HepG2 (cell line): ENCODE measurements around the gene RNLS. TPM values are rescaled to one million over a fixed set of nuclear protein-coding genes. Genes with fewer than 3 reads are reported as not detected.

Experiments
- ATAC-seq: fragments of 200-7000 bp; cut with Tn5 transposase; 3 replicates; pipeline ENCODE4 v1.9.1; 2020; ENCODE audit warnings: mild to moderate bottlenecking, moderate library complexity
- BruUV-seq: library from RNA; stranded (reverse); fragments of 400-500 nt; replicated peaks from 2 replicates; lab custom pipeline; 2021; lab: Mats Ljungman, UMichigan
- CTCF ChIA-PET: fragments of 300-600 bp; formaldehyde crosslinking; extraction: SDS; loops from one replicate; lab custom pipeline; 2021; ENCODE audit warnings: low total read pairs, inconsistent platforms, low intra/inter-chr PET ratio; lab: Yijun Ruan, JAX
- POLR2A ChIA-PET: fragments of 350-600 bp; sonication (Branson Sonifier 250); formaldehyde crosslinking; loops from one replicate; lab custom pipeline; 2020; ENCODE audit warnings: antibody characterized with exemption, inconsistent platforms; lab: Yijun Ruan, JAX
- DNase-seq: peaks from one replicate; pipeline ENCODE4 v3.0.0-alpha.2; 2015; ENCODE audit warnings: low spot score
- FAIRE-seq: peaks from 3 replicates; lab custom pipeline; 2011; peaks lifted over from hg19 to GRCh38; lab: Jason Lieb, UNC
- H2AFZ ChIP-seq: one replicate; pipeline ENCODE4 v1.6.1; 2011; ENCODE audit warnings: low read length, inconsistent platforms
- H3K27ac ChIP-seq: fragments of 300-600 bp; 3 replicates; pipeline ENCODE4 v1.8.0; 2011; ENCODE audit warnings: mixed run types, mild to moderate bottlenecking, mixed read lengths, low read length, inconsistent platforms; ENCODE audit not compliant: insufficient read depth; ENCODE audit errors: extremely low read length
- H3K27me3 ChIP-seq, 2 experiments: fragments of 200-600 bp in 1 of 2; 2 replicates in 1 of 2; 3 replicates in 1 of 2; pipeline versions ENCODE4 v1.6.0 to v1.8.0; 2011; ENCODE audit warnings: low read length in 2 of 2, mild to moderate bottlenecking in 2 of 2, moderate library complexity in 2 of 2, inconsistent platforms in 1 of 2; ENCODE audit not compliant: insufficient read depth in 2 of 2, control insufficient read depth in 1 of 2
- H3K36me3 ChIP-seq, 2 experiments: fragments of 200-600 bp in 1 of 2; replicated peaks in 1 of 2; 2 replicates in 1 of 2; 3 replicates in 1 of 2; pipeline versions ENCODE4 v1.5.1 to v1.8.0; 2011; ENCODE audit warnings: low read length in 2 of 2, inconsistent platforms in 1 of 2; ENCODE audit not compliant: insufficient read depth in 2 of 2, control insufficient read depth in 1 of 2
- H3K4me1 ChIP-seq: 2 replicates; pipeline ENCODE4 v1.5.1; 2012; ENCODE audit warnings: low read length, inconsistent platforms; ENCODE audit not compliant: insufficient read depth
- H3K4me2 ChIP-seq: 2 replicates; pipeline ENCODE4 v1.6.0; 2011; ENCODE audit warnings: low read depth, low read length, inconsistent platforms
- H3K4me3 ChIP-seq, 3 experiments: fragments of 200-600 bp in 1 of 3; sonication (generic), shearing (Covaris generic) in 1 of 3; replicated peaks in 1 of 3; 2 replicates each; pipeline ENCODE4 v1.5.1; 2011 to 2016; ENCODE audit warnings: low read length in 3 of 3, inconsistent platforms in 2 of 3, low read depth in 2 of 3, mild to moderate bottlenecking in 2 of 3, control low read depth in 1 of 3, mixed read lengths in 1 of 3; ENCODE audit not compliant: insufficient read depth in 1 of 3
- H3K79me2 ChIP-seq: one replicate; pipeline ENCODE4 v1.6.1; 2011; ENCODE audit warnings: low read length, inconsistent platforms; ENCODE audit not compliant: insufficient read depth
- H3K9ac ChIP-seq: 2 replicates; pipeline ENCODE4 v1.6.0; 2011; ENCODE audit warnings: mild to moderate bottlenecking, low read depth, low read length, inconsistent platforms; ENCODE audit not compliant: insufficient read depth
- H3K9me3 ChIP-seq: 2 replicates; pipeline ENCODE4 v1.5.1; 2012; ENCODE audit warnings: mild to moderate bottlenecking, low read length
- H4K20me1 ChIP-seq: 2 replicates; pipeline ENCODE4 v1.6.0; 2011; ENCODE audit warnings: inconsistent platforms, mild to moderate bottlenecking, low read length, moderate library complexity; ENCODE audit not compliant: insufficient read depth
- CEBPG ChIP-seq: IDR thresholded peaks from 2 replicates; pipeline ENCODE4 v1.6.1; 2016
- DMAP1 ChIP-seq: IDR thresholded peaks from 2 replicates; pipeline ENCODE4 v1.6.1; 2016
- EHMT2 ChIP-seq: fragments of 200-600 bp; sonication (generic); IDR thresholded peaks from 2 replicates; pipeline ENCODE4 v1.7.0; 2017; ENCODE audit warnings: antibody characterized with exemption, low read depth, low read length, borderline replicate concordance
- HNRNPLL ChIP-seq: fragments of 200-400 bp; formaldehyde crosslinking; IDR thresholded peaks from 2 replicates; pipeline ENCODE4 v1.6.1; 2017; ENCODE audit warnings: mild to moderate bottlenecking, low read depth, low read length; ENCODE audit not compliant: poor library complexity, severe bottlenecking
- JARID2 ChIP-seq: sonication (generic); formaldehyde crosslinking; IDR thresholded peaks from 2 replicates; pipeline ENCODE4 v1.8.1; 2023; ENCODE audit warnings: missing genetic modification reagents, inconsistent platforms; ENCODE audit not compliant: insufficient replicate concordance
- MIER2 ChIP-seq: IDR thresholded peaks from 2 replicates; pipeline ENCODE4 v1.6.1; 2016; ENCODE audit warnings: missing biosample characterization, missing genetic modification reagents
- SKI ChIP-seq: fragments of 450-650 bp; IDR thresholded peaks from one replicate; pipeline ENCODE4 v1.6.1; 2018; ENCODE audit warnings: mild to moderate bottlenecking; ENCODE audit not compliant: partially characterized antibody
- TP53 ChIP-seq: sonication (generic); formaldehyde crosslinking; conservative IDR thresholded peaks from 2 replicates; pipeline ENCODE4 v1.4.0; 2020; ENCODE audit warnings: missing genetic modification reagents
- ZNF234 ChIP-seq: sonication (generic); formaldehyde crosslinking; conservative IDR thresholded peaks from 2 replicates; pipeline ENCODE4 v1.5.1; 2020; ENCODE audit warnings: mild to moderate bottlenecking, missing genetic modification reagents
- ZNF235 ChIP-seq: sonication (generic); formaldehyde crosslinking; IDR thresholded peaks from 2 replicates; pipeline ENCODE4 v1.8.1; 2023; ENCODE audit warnings: mild to moderate bottlenecking, missing genetic modification reagents, borderline replicate concordance
- ZNF350 ChIP-seq: sonication (generic); formaldehyde crosslinking; IDR thresholded peaks from 2 replicates; pipeline ENCODE4 v1.4.0; 2020; ENCODE audit warnings: mild to moderate bottlenecking, low read depth, missing genetic modification reagents, borderline replicate concordance
- ZNF441 ChIP-seq: sonication (generic); formaldehyde crosslinking; IDR thresholded peaks from 2 replicates; pipeline ENCODE4 v1.7.0; 2021; ENCODE audit warnings: missing genetic modification reagents, borderline replicate concordance
- ZNF616 ChIP-seq: sonication (generic); formaldehyde crosslinking; IDR thresholded peaks from 2 replicates; pipeline ENCODE4 v1.5.0; 2020; ENCODE audit warnings: low read depth, mild to moderate bottlenecking, missing genetic modification reagents
- ZNF850 ChIP-seq: sonication (generic); formaldehyde crosslinking; conservative IDR thresholded peaks from 2 replicates; pipeline ENCODE4 v1.9.0; 2021; ENCODE audit warnings: mild to moderate bottlenecking, missing genetic modification reagents
- ZSCAN30 ChIP-seq: sonication (generic); formaldehyde crosslinking; IDR thresholded peaks from 2 replicates; pipeline ENCODE4 v1.5.0; 2020; ENCODE audit warnings: mild to moderate bottlenecking, missing genetic modification reagents
- WGBS: methylation state at CpG from one replicate; pipeline ENCODE4 v1.1.6; 2017; ENCODE audit warnings: low lambda C conversion rate; 5-methylcytosine and 5-hydroxymethylcytosine counted together
- in situ Hi-C: cut with HindIII; loops from 2 replicates; pipeline ENCODE4 v1.10.0; 2017; ENCODE audit warnings: low pct_unique_long_range_greater_than_20kb; ENCODE audit not compliant: extremely low pct_ligation_motif_present
- intact Hi-C: fragments of 100-400 bp; cut with micrococcal nuclease; formaldehyde crosslinking; loops from one replicate; pipeline ENCODE4 v1.10.0; 2022; ENCODE audit not compliant: unreplicated experiment
- polyA plus RNA-seq, 8 experiments: library from polyadenylated mRNA; depleted of rRNA in 3 of 8; stranded (reverse) in 7 of 8; unstranded in 1 of 8; fragments of >200 nt; fragmentation: Illumina TruSeq in 4 of 8; extraction: Trizol in 4 of 8; gene quantifications; 2 replicates each; pipeline versions ENCODE4 v1.2.1 to v1.2.3, GENCODE V29; 2011 to 2016; ENCODE audit warnings: low read depth in 4 of 8, missing spikeins in 1 of 8, mixed read lengths in 1 of 8; ENCODE audit not compliant: insufficient read depth in 1 of 8
- total RNA-seq, 5 experiments: library from RNA; depleted of rRNA; stranded (reverse); fragments of >200 nt; fragmentation: Illumina TruSeq; extraction: Trizol; gene quantifications; 2 replicates each; pipeline ENCODE4 v1.2.3, GENCODE V29; 2016; ENCODE audit warnings: low read depth in 1 of 5
- TF ChIP-seq, protein P1 (sequence below): sonication (generic); formaldehyde crosslinking; IDR thresholded peaks from 2 replicates; pipeline ENCODE4 v1.4.0; 2020; ENCODE audit warnings: mild to moderate bottlenecking, missing genetic modification reagents
- TF ChIP-seq, protein P2 (sequence below): sonication (generic); formaldehyde crosslinking; IDR thresholded peaks from 2 replicates; pipeline ENCODE4 v1.4.0; 2020; ENCODE audit warnings: missing genetic modification reagents
- TF ChIP-seq, protein P3 (sequence below): sonication (generic); formaldehyde crosslinking; IDR thresholded peaks from 2 replicates; pipeline ENCODE4 v1.8.0; 2022; ENCODE audit warnings: missing genetic modification reagents, mild to moderate bottlenecking, inconsistent platforms, borderline replicate concordance
- TF ChIP-seq, protein P4 (sequence below): IDR thresholded peaks from 2 replicates; pipeline ENCODE4 v1.6.1; 2016; ENCODE audit warnings: missing compliant biosample characterization, missing genetic modification reagents, borderline replicate concordance

RNLS gene
- total and polyA plus RNA-seq, 2 of the 13 experiments (the other 11 are each of a cell fraction or from before 2014, with no cell fraction given): not detected

DNA sequence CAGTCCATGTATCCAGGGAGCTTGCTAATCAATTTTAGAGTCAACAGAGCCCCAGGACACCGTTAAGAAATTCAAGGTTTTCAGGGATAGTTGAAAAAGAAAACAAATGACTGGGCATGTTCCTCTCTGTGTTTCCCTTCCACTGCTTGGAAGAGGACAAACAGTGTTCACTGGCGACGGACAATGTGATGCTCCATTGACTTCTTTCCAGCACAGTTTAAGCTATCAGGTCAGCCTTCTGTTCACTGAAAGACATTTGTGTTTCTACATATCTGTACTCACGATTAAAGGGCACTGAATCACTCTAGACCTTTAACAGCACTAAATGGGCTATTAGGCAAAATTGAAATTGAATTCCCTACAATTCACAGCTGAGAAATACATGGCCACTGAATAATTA is 123.6 kb downstream of the RNLS start (continued):
- TF ChIP-seq, protein P1, sequence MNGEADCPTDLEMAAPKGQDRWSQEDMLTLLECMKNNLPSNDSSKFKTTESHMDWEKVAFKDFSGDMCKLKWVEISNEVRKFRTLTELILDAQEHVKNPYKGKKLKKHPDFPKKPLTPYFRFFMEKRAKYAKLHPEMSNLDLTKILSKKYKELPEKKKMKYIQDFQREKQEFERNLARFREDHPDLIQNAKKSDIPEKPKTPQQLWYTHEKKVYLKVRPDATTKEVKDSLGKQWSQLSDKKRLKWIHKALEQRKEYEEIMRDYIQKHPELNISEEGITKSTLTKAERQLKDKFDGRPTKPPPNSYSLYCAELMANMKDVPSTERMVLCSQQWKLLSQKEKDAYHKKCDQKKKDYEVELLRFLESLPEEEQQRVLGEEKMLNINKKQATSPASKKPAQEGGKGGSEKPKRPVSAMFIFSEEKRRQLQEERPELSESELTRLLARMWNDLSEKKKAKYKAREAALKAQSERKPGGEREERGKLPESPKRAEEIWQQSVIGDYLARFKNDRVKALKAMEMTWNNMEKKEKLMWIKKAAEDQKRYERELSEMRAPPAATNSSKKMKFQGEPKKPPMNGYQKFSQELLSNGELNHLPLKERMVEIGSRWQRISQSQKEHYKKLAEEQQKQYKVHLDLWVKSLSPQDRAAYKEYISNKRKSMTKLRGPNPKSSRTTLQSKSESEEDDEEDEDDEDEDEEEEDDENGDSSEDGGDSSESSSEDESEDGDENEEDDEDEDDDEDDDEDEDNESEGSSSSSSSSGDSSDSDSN (CRISPR knock-in tag): no peak

DNA sequence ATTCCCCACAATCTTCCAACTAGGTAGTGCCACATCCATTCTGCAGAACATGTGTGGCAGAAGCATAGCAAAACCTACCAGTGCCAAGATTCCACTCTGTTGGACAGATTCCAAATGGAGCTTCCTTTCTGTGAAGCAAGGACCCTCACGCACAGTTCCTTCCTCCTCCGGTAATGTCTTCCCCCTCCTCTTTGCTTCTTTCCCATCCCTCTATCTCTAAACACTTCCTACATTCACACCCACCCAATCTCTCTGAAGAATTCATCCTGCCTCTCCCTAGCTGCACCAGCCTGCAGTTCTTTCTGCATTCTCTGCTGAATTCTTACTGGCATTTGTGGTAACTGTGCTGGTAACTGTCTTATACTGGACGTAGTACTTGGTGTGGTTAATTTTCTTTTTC is 124.9 kb downstream of the RNLS start:
- H3K4me1 ChIP-seq: no peaks in the 10 kb centered on the region
- no peak overlapping the region for H3K9ac ChIP-seq
- no peaks in the 10 kb centered on the region for H3K79me2 ChIP-seq
- DNase-seq (no peak), FAIRE-seq (no peak), ATAC-seq (no peak)
- CTCF ChIA-PET: no interaction called here
- in situ Hi-C loops: no loop called here
- H3K4me2 ChIP-seq: no peak overlapping the region
- WGBS: 25% methylated on average over 3 of the region's 3 CpGs
- no peak overlapping the region for H2AFZ ChIP-seq
- POLR2A ChIA-PET: no interaction called here
- no peak overlapping the region for H3K27ac ChIP-seq
- H3K4me3 ChIP-seq: no peak overlapping the region
- no peaks in the 10 kb centered on the region for H4K20me1 ChIP-seq
- H3K9me3 ChIP-seq: no peaks in the 10 kb centered on the region
- intact Hi-C loops: no loop called here
- no TSS peak for BruUV-seq
- H3K36me3 ChIP-seq: no peaks in the 10 kb centered on the region
- H3K27me3 ChIP-seq: no peaks in the 10 kb centered on the region
- no peak for TF ChIP-seq TP53
- TF ChIP-seq JARID2: no peak
- no peak for TF ChIP-seq DMAP1 (CRISPR knock-in tag)
- no peak for TF ChIP-seq ZNF234 (CRISPR knock-in tag)
- TF ChIP-seq ZNF850 (CRISPR knock-in tag): no peak
- TF ChIP-seq, protein P2, sequence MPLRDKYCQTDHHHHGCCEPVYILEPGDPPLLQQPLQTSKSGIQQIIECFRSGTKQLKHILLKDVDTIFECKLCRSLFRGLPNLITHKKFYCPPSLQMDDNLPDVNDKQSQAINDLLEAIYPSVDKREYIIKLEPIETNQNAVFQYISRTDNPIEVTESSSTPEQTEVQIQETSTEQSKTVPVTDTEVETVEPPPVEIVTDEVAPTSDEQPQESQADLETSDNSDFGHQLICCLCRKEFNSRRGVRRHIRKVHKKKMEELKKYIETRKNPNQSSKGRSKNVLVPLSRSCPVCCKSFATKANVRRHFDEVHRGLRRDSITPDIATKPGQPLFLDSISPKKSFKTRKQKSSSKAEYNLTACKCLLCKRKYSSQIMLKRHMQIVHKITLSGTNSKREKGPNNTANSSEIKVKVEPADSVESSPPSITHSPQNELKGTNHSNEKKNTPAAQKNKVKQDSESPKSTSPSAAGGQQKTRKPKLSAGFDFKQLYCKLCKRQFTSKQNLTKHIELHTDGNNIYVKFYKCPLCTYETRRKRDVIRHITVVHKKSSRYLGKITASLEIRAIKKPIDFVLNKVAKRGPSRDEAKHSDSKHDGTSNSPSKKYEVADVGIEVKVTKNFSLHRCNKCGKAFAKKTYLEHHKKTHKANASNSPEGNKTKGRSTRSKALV (CRISPR knock-in tag): no peak
- TF ChIP-seq ZSCAN30 (CRISPR knock-in tag): no peak
- TF ChIP-seq, protein P3, sequence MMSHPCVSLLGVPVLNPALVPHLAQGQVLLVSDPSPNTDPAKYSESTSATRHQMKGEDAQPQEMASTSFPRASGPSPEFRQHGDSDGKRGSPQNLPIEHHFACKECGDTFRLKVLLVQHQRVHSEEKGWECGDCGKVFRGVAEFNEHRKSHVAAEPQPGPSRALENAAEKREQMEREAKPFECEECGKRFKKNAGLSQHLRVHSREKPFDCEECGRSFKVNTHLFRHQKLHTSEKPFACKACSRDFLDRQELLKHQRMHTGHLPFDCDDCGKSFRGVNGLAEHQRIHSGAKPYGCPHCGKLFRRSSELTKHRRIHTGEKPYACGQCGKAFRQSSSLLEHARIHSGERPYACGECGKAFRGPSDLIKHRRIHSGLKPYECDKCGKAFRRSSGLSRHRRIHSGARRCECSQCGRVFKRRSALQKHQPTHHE (CRISPR knock-in tag): no peak
- no peak for TF ChIP-seq ZNF350 (CRISPR knock-in tag)
- no peak for TF ChIP-seq EHMT2
- TF ChIP-seq, protein P4, sequence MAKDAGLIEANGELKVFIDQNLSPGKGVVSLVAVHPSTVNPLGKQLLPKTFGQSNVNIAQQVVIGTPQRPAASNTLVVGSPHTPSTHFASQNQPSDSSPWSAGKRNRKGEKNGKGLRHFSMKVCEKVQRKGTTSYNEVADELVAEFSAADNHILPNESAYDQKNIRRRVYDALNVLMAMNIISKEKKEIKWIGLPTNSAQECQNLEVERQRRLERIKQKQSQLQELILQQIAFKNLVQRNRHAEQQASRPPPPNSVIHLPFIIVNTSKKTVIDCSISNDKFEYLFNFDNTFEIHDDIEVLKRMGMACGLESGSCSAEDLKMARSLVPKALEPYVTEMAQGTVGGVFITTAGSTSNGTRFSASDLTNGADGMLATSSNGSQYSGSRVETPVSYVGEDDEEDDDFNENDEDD (CRISPR knock-in tag): no peak
- no peak for TF ChIP-seq ZNF235 (CRISPR knock-in tag)
- no peak for TF ChIP-seq HNRNPLL
- TF ChIP-seq CEBPG (CRISPR knock-in tag): no peak
- no peak for TF ChIP-seq SKI
- TF ChIP-seq ZNF616: no peak
- no peak for TF ChIP-seq ZNF441 (CRISPR knock-in tag)
- TF ChIP-seq MIER2: no peak
